ENCODE results near the gene ANO2.

The ANO2 gene

DNA sequence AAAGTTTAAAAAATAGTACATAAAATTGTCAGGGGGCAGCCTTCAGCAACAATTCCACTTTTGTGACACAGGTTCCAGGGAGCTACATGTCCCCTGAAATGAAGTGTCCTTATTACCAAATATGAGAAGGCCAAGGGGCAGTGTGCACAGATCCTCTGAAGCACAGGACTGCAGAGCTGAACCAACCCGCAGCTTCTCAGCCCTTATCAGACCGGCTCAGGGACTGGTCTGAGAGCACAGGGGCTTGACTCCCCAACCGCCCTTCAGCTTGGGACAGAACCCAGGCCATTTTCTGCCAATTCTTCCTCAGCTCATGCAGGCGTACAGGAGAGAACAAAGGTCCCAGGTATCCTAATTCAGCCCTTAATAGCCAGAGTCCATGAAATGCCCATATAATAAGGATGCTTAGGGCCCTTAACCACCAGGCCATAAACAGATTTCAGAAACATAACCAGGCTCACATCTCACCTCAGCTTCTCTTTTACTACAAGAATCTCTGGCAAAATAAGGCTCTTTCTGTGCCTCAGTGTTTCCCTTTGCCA, 221.3 kb downstream of the ANO2 start:
- Histone ChIP-seq H2AK5ac (ENCODE audit: low read length, severe bottlenecking) (no peak overlapping the region), H2BK5ac (ENCODE audit: low read depth, low read length, poor library complexity, severe bottlenecking) (no peak overlapping the region)

GRCh38 chr12:5723071-5723470, 222.0 kb downstream of the ANO2 start:
- H3K27me3 ChIP-seq (ENCODE audit: control insufficient read depth in 1 of 2, insufficient read depth in 1 of 2, low read length in 2 of 2): peaks cover 0 to 21% of the 10 kb centered on the region in 2 experiments
- H3K4me3 ChIP-seq (ENCODE audit: insufficient read depth in 1 of 2, low read depth in 1 of 2, low read length in 2 of 2): no peak overlapping the region
- no peak overlapping the region for H3K4me2 ChIP-seq (ENCODE audit: low read length, poor library complexity, severe bottlenecking)
- no peak overlapping the region for H2AK5ac ChIP-seq (ENCODE audit: low read length, severe bottlenecking)
- no peaks in the 10 kb centered on the region for H3K79me1 ChIP-seq (replicated peaks; ENCODE audit: low read length, poor library complexity, severe bottlenecking)
- no peak overlapping the region for H2BK12ac ChIP-seq (ENCODE audit: low read length in 2 of 2)
- no peak overlapping the region for H2BK15ac ChIP-seq (ENCODE audit: low read depth, poor library complexity, severe bottlenecking)
- WGBS: 89% methylated on average over 4 of the region's 5 CpGs
- H4K8ac ChIP-seq (ENCODE audit: low read length): no peak overlapping the region
- no peaks in the 10 kb centered on the region for H3K36me3 ChIP-seq (ENCODE audit: control insufficient read depth in 1 of 2, insufficient read depth in 2 of 2, low read depth in 1 of 2, low read length in 2 of 2)
- H3K14ac ChIP-seq (ENCODE audit: low read length in 2 of 2): no peak overlapping the region
- no peak overlapping the region for H3K23ac ChIP-seq (ENCODE audit: low read length in 2 of 2)
- no peak overlapping the region for H2BK5ac ChIP-seq (ENCODE audit: low read depth, low read length, poor library complexity, severe bottlenecking)
- H3K4ac ChIP-seq (ENCODE audit: low read depth in 1 of 2, low read length in 2 of 2): no peak overlapping the region
- DNase-seq: no peak
- H2AFZ ChIP-seq (ENCODE audit: low read depth, low read length): no peak overlapping the region
- H3K9ac ChIP-seq (ENCODE audit: low read length): no peak overlapping the region
- H4K91ac ChIP-seq (ENCODE audit: low read length): no peak overlapping the region
- no peaks in the 10 kb centered on the region for H3K4me1 ChIP-seq (ENCODE audit: control insufficient read depth, insufficient read depth, low read depth, low read length)
- no peak overlapping the region for H2BK120ac ChIP-seq (ENCODE audit: low read depth, low read length)
- H3K9me3 ChIP-seq (ENCODE audit: control insufficient read depth, low read length): no peaks in the 10 kb centered on the region
- no peak overlapping the region for H3K18ac ChIP-seq (ENCODE audit: low read depth in 1 of 2, low read length in 2 of 2)
- H3K27ac ChIP-seq (ENCODE audit: low read length, poor library complexity, severe bottlenecking): no peak overlapping the region

More for the DNA sequence above, 221.3 kb downstream of the ANO2 start:
- no peak overlapping the region for H4K8ac ChIP-seq (ENCODE audit: low read length)
- no peak overlapping the region for H3K27ac ChIP-seq (ENCODE audit: low read length, poor library complexity, severe bottlenecking)
- no peak overlapping the region for H3K4me3 ChIP-seq (ENCODE audit: insufficient read depth in 1 of 2, low read depth in 1 of 2, low read length in 2 of 2)
- no peak overlapping the region for H4K91ac ChIP-seq (ENCODE audit: low read length)
- H3K79me1 ChIP-seq (replicated peaks; ENCODE audit: low read length, poor library complexity, severe bottlenecking): no peaks in the 10 kb centered on the region
- no peak overlapping the region for H2AFZ ChIP-seq (ENCODE audit: low read depth, low read length)
- H3K4me2 ChIP-seq (ENCODE audit: low read length, poor library complexity, severe bottlenecking): no peak overlapping the region
- no peak overlapping the region for H2BK120ac ChIP-seq (ENCODE audit: low read depth, low read length)
- WGBS: 83% methylated on average over 4 of the region's 4 CpGs
- H2BK15ac ChIP-seq (ENCODE audit: low read depth, poor library complexity, severe bottlenecking): no peak overlapping the region
- no peak overlapping the region for H3K9ac ChIP-seq (ENCODE audit: low read length)
- no peaks in the 10 kb centered on the region for H3K9me3 ChIP-seq (ENCODE audit: control insufficient read depth, low read length)
- no peak overlapping the region for H3K4ac ChIP-seq (ENCODE audit: low read depth in 1 of 2, low read length in 2 of 2)
- no peak overlapping the region for H3K14ac ChIP-seq (ENCODE audit: low read length in 2 of 2)
- H2BK12ac ChIP-seq (ENCODE audit: low read length in 2 of 2): no peak overlapping the region
- H3K36me3 ChIP-seq (ENCODE audit: control insufficient read depth in 1 of 2, insufficient read depth in 2 of 2, low read depth in 1 of 2, low read length in 2 of 2): no peaks in the 10 kb centered on the region
- DNase-seq: no peak
- H3K4me1 ChIP-seq (ENCODE audit: control insufficient read depth, insufficient read depth, low read depth, low read length): no peaks in the 10 kb centered on the region
- no peak overlapping the region for H3K23ac ChIP-seq (ENCODE audit: low read length in 2 of 2)
- peaks cover 0 to 14% of the 10 kb centered on the region in 2 experiments for H3K27me3 ChIP-seq (ENCODE audit: control insufficient read depth in 1 of 2, insufficient read depth in 1 of 2, low read length in 2 of 2)
- no peak overlapping the region for H3K18ac ChIP-seq (ENCODE audit: low read depth in 1 of 2, low read length in 2 of 2)

DNA sequence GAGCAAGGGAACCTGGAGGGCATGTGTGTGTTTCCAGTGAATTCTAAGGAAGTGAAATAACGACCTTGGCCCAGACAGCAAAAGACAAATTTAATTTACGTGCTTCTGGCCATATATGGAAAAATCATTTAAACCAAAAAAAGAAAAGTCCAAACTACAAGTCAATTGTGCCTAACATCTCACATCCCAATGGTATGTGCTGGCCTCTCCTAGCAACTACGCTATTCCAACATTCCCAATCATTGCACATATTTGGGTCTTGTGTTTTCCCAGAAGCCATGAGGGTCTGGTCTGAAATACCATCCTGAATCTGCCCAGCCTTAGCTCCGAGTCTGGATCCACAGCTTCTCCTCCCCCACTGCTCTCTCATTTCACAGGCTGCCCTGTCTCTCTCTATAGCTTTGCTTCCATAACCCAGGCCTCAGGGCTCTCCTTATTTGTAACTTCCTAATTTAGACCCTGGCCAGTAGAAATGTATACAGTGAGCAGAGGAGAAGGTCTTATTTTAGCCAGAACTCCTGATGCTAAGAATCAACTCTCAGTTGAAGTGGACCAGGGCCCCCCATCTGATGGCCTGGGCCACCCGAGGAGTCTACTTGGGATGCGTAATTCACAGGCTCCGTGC, 224.6 kb downstream of the ANO2 start:
- Histone ChIP-seq H4K91ac (ENCODE audit: low read length) (no peak overlapping the region), H2BK120ac (ENCODE audit: low read depth, low read length) (no peak overlapping the region), H3K18ac (ENCODE audit: low read depth in 1 of 2, low read length in 2 of 2) (no peak overlapping the region), H3K23ac (ENCODE audit: low read length in 2 of 2) (no peak overlapping the region), H3K27ac (ENCODE audit: low read length, poor library complexity, severe bottlenecking) (no peak overlapping the region), H3K14ac (ENCODE audit: low read length in 2 of 2) (no peak overlapping the region), H2BK12ac (ENCODE audit: low read length in 2 of 2) (no peak overlapping the region), H3K79me1 (replicated peaks; ENCODE audit: low read length, poor library complexity, severe bottlenecking) (no peaks in the 10 kb centered on the region), H4K8ac (ENCODE audit: low read length) (no peak overlapping the region), H2BK5ac (ENCODE audit: low read depth, low read length, poor library complexity, severe bottlenecking) (no peak overlapping the region), H3K4me1 (ENCODE audit: control insufficient read depth, insufficient read depth, low read depth, low read length) (peaks cover 7% of the 10 kb centered on the region), H2BK15ac (ENCODE audit: low read depth, poor library complexity, severe bottlenecking) (no peak overlapping the region), H3K4me3 (ENCODE audit: insufficient read depth in 1 of 2, low read depth in 1 of 2, low read length in 2 of 2) (no peak overlapping the region), H2AK5ac (ENCODE audit: low read length, severe bottlenecking) (no peak overlapping the region), H2AFZ (ENCODE audit: low read depth, low read length) (no peak overlapping the region), H3K9me3 (ENCODE audit: control insufficient read depth, low read length) (no peaks in the 10 kb centered on the region), H3K9ac (ENCODE audit: low read length) (no peak overlapping the region), H3K36me3 (ENCODE audit: control insufficient read depth in 1 of 2, insufficient read depth in 2 of 2, low read depth in 1 of 2, low read length in 2 of 2) (no peaks in the 10 kb centered on the region), H3K27me3 (ENCODE audit: control insufficient read depth in 1 of 2, insufficient read depth in 1 of 2, low read length in 2 of 2) (peaks cover 0 to 18% of the 10 kb centered on the region in 2 experiments), H3K4me2 (ENCODE audit: low read length, poor library complexity, severe bottlenecking) (no peak overlapping the region), H3K4ac (ENCODE audit: low read depth in 1 of 2, low read length in 2 of 2) (no peak overlapping the region)
- no peak for DNase-seq
- 76% methylated on average over 7 of the region's 7 CpGs for WGBS

GRCh38 chr12:5718680-5719079, 226.4 kb downstream of the ANO2 start:
- no peak overlapping the region for H3K4ac ChIP-seq (ENCODE audit: low read depth in 1 of 2, low read length in 2 of 2)
- no peaks in the 10 kb centered on the region for H3K9me3 ChIP-seq (ENCODE audit: control insufficient read depth, low read length)
- DNase-seq: no peak
- no peak overlapping the region for H4K8ac ChIP-seq (ENCODE audit: low read length)
- no peak overlapping the region for H3K14ac ChIP-seq (ENCODE audit: low read length in 2 of 2)
- H2BK12ac ChIP-seq (ENCODE audit: low read length in 2 of 2): no peak overlapping the region
- peaks cover 9% of the 10 kb centered on the region for H3K4me1 ChIP-seq (ENCODE audit: control insufficient read depth, insufficient read depth, low read depth, low read length)
- no peaks in the 10 kb centered on the region for H3K36me3 ChIP-seq (ENCODE audit: control insufficient read depth in 1 of 2, insufficient read depth in 2 of 2, low read depth in 1 of 2, low read length in 2 of 2)
- H2AFZ ChIP-seq (ENCODE audit: low read depth, low read length): no peak overlapping the region
- no peak overlapping the region for H3K9ac ChIP-seq (ENCODE audit: low read length)
- no peak overlapping the region for H2AK5ac ChIP-seq (ENCODE audit: low read length, severe bottlenecking)
- peaks cover 0 to 17% of the 10 kb centered on the region in 2 experiments for H3K27me3 ChIP-seq (ENCODE audit: control insufficient read depth in 1 of 2, insufficient read depth in 1 of 2, low read length in 2 of 2)
- no peak overlapping the region for H2BK15ac ChIP-seq (ENCODE audit: low read depth, poor library complexity, severe bottlenecking)
- no peak overlapping the region for H3K4me2 ChIP-seq (ENCODE audit: low read length, poor library complexity, severe bottlenecking)
- H3K27ac ChIP-seq (ENCODE audit: low read length, poor library complexity, severe bottlenecking): no peak overlapping the region
- 84% methylated on average over 6 of the region's 6 CpGs for WGBS
- no peaks in the 10 kb centered on the region for H3K79me1 ChIP-seq (replicated peaks; ENCODE audit: low read length, poor library complexity, severe bottlenecking)
- H2BK5ac ChIP-seq (ENCODE audit: low read depth, low read length, poor library complexity, severe bottlenecking): no peak overlapping the region
- H2BK120ac ChIP-seq (ENCODE audit: low read depth, low read length): no peak overlapping the region
- no peak overlapping the region for H4K91ac ChIP-seq (ENCODE audit: low read length)
- H3K18ac ChIP-seq (ENCODE audit: low read depth in 1 of 2, low read length in 2 of 2): no peak overlapping the region
- no peak overlapping the region for H3K23ac ChIP-seq (ENCODE audit: low read length in 2 of 2)
- no peak overlapping the region for H3K4me3 ChIP-seq (ENCODE audit: insufficient read depth in 1 of 2, low read depth in 1 of 2, low read length in 2 of 2)

Measured in mesenchymal stem cell (in vitro differentiated cells and primary cell).